ENCODE measurements around the gene KLHDC7B. TPM values are rescaled to one million over a fixed set of nuclear protein-coding genes. Genes with fewer than 3 reads are reported as not detected.

KLHDC7B gene
- total RNA-seq (not detected in 2 replicates), polyA plus RNA-seq (not detected in 2 replicates), polyA minus RNA-seq (not detected in 2 replicates), Bru-seq, nascent RNA (not detected), BruChase-seq, experiment 1, labeled RNA remaining after a 6-hour chase (not detected), BruChase-seq, experiment 2, labeled RNA remaining after a 2-hour chase (not detected)
- not detected in 2 replicates for polyA plus RNA-seq (2011; cell fraction: cytosol; rRNA removed)
- not detected in 2 replicates for polyA plus RNA-seq (2011; cell fraction: nucleus; rRNA removed)
- not detected in 2 replicates for polyA plus RNA-seq (2012)
- polyA minus RNA-seq (2011; cell fraction: cytosol; rRNA and poly(A)+ RNA removed): 3.0 TPM
- not detected in 2 replicates for polyA minus RNA-seq (2011; cell fraction: nucleus; rRNA and poly(A)+ RNA removed)
- long read RNA-seq: 0 reads

DNA sequence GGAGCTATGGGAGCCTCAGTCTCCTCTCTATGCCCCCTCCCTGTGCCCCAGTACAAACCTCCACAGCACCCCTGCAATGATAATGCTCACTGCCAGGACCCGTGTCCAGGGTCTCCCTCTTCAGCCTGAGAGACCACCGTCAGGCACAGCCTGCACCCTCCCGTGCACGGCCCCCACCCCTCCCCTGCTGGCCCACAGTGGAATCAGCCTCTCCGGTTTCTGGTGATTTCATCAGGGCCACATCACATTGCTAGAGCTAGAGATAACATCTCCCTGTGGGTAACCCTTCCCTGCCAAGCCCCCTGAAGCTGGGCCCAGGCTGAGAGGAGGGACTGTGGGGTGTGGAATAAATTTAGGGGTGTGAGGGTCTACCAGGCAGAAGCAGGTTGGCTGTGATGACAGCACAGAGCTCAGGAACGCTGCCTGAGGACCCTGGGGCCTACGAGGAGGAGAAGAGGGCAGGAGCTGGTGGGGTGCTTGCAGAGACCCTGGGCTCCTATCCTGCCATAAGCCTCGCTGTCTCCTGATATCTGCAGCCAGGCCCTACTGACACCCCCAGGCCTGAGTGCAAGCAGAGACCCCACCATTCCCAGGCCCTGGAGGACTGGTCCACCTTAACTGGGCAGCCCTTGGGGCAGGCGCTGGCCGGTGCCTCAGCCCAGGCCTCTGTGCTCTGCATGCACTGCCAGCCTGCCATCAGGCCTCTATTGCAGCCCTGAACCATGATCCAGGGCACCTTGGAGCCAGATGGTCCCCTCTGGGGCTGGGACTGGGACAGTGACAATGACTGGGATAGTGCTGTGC, at the start of gene KLHDC7B:
TSS of gene KLHDC7B (plus strand) at position 378 of the 804 bp plus-strand sequence. CDS start at position 723, 345 bp downstream.
- H3K9ac ChIP-seq (replicated peaks; ENCODE audit: extremely low read depth, insufficient read depth, low read length): no peak within 1 kb of the TSS
- POLR2A ChIA-PET: no interaction called here

GRCh38 chr22:50497093-50497492, 48.6 kb upstream of the KLHDC7B start:
- Histone ChIP-seq H2AFZ (ENCODE audit: low read depth, low read length) (no peak overlapping the region), H3K4me2 (ENCODE audit: insufficient read depth, low read length) (no peak overlapping the region), H3K9me3 (replicated peaks; ENCODE audit: control insufficient read depth, insufficient read depth, low read length) (no peaks in the 10 kb centered on the region), H3K36me3 (ENCODE audit: control insufficient read depth in 2 of 2, extremely low read depth in 1 of 2, insufficient read depth in 2 of 2, low read length in 2 of 2) (no peaks in the 10 kb centered on the region), H3K9ac (replicated peaks; ENCODE audit: extremely low read depth, insufficient read depth, low read length) (no peak overlapping the region), H3K27me3 (ENCODE audit: control insufficient read depth in 2 of 2, insufficient read depth in 2 of 2, low read length in 2 of 2) (no peaks in the 10 kb centered on the region), H3K79me2 (ENCODE audit: control insufficient read depth, insufficient read depth, low read length) (no peaks in the 10 kb centered on the region), H3K4me1 (ENCODE audit: control insufficient read depth, extremely low read depth, insufficient read depth, low read length) (no peaks in the 10 kb centered on the region), H3K4me3 (replicated peaks in 1 of 3; ENCODE audit: insufficient read depth in 1 of 3, low read depth in 1 of 3, low read length in 3 of 3) (no peak overlapping the region), H3K9me1 (replicated peaks; ENCODE audit: control insufficient read depth, extremely low read depth, insufficient read depth, low read length) (no peaks in the 10 kb centered on the region), H4K20me1 (replicated peaks; ENCODE audit: control insufficient read depth, extremely low read depth, insufficient read depth, low read length) (no peaks in the 10 kb centered on the region), H3K27ac (ENCODE audit: insufficient read depth, low read depth, low read length) (no peak overlapping the region)
- dilution Hi-C loops (cut with MboI; ENCODE audit: extremely low pct_ligation_motif_present, low sequenced_read_pairs): no loop called here
- no TSS peak for BruUV-seq (replicated peaks)
- POLR2A ChIA-PET: no interaction called here
- no peak for FAIRE-seq
- CTCF ChIA-PET: interaction anchor here (1.1 to 3.1 kb wide), 12 partner anchors 11 to 256 kb away, joined by 3 to 28 read pairs (median 7); partner anchors contain the start of genes LMF2, NCAPH2 and SCO2
- TF ChIP-seq POLR2A (IDR thresholded peaks at IDR 0.05; ENCODE audit: low read depth, low read length) (no peak), GATA2 (IDR thresholded peaks at IDR 0.05; ENCODE audit: insufficient read depth, insufficient read length, low read depth, low read length) (no peak), MYC (IDR thresholded peaks at IDR 0.05; ENCODE audit: low read depth, low read length) (no peak), JUN (IDR thresholded peaks at IDR 0.05; ENCODE audit: borderline replicate concordance, insufficient read depth, insufficient read length, low read depth) (no peak), EZH2 (IDR thresholded peaks at IDR 0.05; ENCODE audit: borderline replicate concordance, low read depth, low read length, severe bottlenecking) (no peak), CTCF (IDR thresholded peaks at IDR 0.05; ENCODE audit: extremely low read depth in 1 of 2, insufficient read depth in 1 of 2, low read depth in 1 of 2, low read length in 2 of 2) (no peak), FOS (IDR thresholded peaks at IDR 0.05; ENCODE audit: borderline replicate concordance, insufficient read depth, low read length) (no peak), POLR2AphosphoS5 (IDR thresholded peaks at IDR 0.05; ENCODE audit: insufficient read depth, low read depth, low read length) (no peak)
- TF ChIP-seq, protein P1, sequence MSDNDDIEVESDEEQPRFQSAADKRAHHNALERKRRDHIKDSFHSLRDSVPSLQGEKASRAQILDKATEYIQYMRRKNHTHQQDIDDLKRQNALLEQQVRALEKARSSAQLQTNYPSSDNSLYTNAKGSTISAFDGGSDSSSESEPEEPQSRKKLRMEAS (IDR thresholded peaks at IDR 0.05; ENCODE audit: insufficient read depth, insufficient read length): no peak
- intact Hi-C loops (cut with micrococcal nuclease): loop anchor here (5.0 kb wide), 1 partner anchor 95 kb away; no protein-coding TSS in a partner anchor
- DNase-seq (ENCODE audit: low read depth, low spot score): no peak

More for the DNA sequence above, at the start of gene KLHDC7B:
- TF ChIP-seq GATA2 (IDR thresholded peaks at IDR 0.05; ENCODE audit: insufficient read depth, insufficient read length, low read depth, low read length) (no peak), POLR2AphosphoS5 (IDR thresholded peaks at IDR 0.05; ENCODE audit: insufficient read depth, low read depth, low read length) (no peak), MYC (IDR thresholded peaks at IDR 0.05; ENCODE audit: low read depth, low read length) (no peak), POLR2A (IDR thresholded peaks at IDR 0.05; ENCODE audit: low read depth, low read length) (no peak), JUN (IDR thresholded peaks at IDR 0.05; ENCODE audit: borderline replicate concordance, insufficient read depth, insufficient read length, low read depth) (no peak)
- CTCF ChIA-PET: interaction anchor here (0.5 to 2.3 kb wide), 3 partner anchors 17 to 20 kb away, joined by 3 to 9 read pairs (median 7); partner anchors contain the start of genes SCO2 and SYCE3
- H3K36me3 ChIP-seq (ENCODE audit: control insufficient read depth in 2 of 2, extremely low read depth in 1 of 2, insufficient read depth in 2 of 2, low read length in 2 of 2): no peaks in the 10 kb centered on the region
- H3K27me3 ChIP-seq (ENCODE audit: control insufficient read depth in 2 of 2, insufficient read depth in 2 of 2, low read length in 2 of 2): peaks cover 27 to 40% of the 10 kb centered on the region in 2 experiments
- FAIRE-seq (no peak), DNase-seq (ENCODE audit: low read depth, low spot score) (no peak)
- intact Hi-C loops (cut with micrococcal nuclease): loop anchor here (2.0 kb wide), 1 partner anchor 15 kb away; no protein-coding TSS in a partner anchor
- H3K9me3 ChIP-seq (replicated peaks; ENCODE audit: control insufficient read depth, insufficient read depth, low read length): no peaks in the 10 kb centered on the region
- H3K79me2 ChIP-seq (ENCODE audit: control insufficient read depth, insufficient read depth, low read length): no peaks in the 10 kb centered on the region
- no peak within 1 kb of the TSS for H3K27ac ChIP-seq (ENCODE audit: insufficient read depth, low read depth, low read length)
- no peak within 1 kb of the TSS for H3K4me2 ChIP-seq (ENCODE audit: insufficient read depth, low read length)
- no peak within 1 kb of the TSS for H3K4me3 ChIP-seq (replicated peaks in 1 of 3; ENCODE audit: insufficient read depth in 1 of 3, low read depth in 1 of 3, low read length in 3 of 3)
- H2AFZ ChIP-seq (ENCODE audit: low read depth, low read length): no peak within 1 kb of the TSS
- no peaks in the 10 kb centered on the region for H3K4me1 ChIP-seq (ENCODE audit: control insufficient read depth, extremely low read depth, insufficient read depth, low read length)
- no peaks in the 10 kb centered on the region for H4K20me1 ChIP-seq (replicated peaks; ENCODE audit: control insufficient read depth, extremely low read depth, insufficient read depth, low read length)
- BruUV-seq (replicated peaks): no TSS peak
- no peaks in the 10 kb centered on the region for H3K9me1 ChIP-seq (replicated peaks; ENCODE audit: control insufficient read depth, extremely low read depth, insufficient read depth, low read length)
- dilution Hi-C loops (cut with MboI; ENCODE audit: extremely low pct_ligation_motif_present, low sequenced_read_pairs): no loop called here

Measured in endothelial cell of umbilical vein (primary cell).